Measurements from ENCODE around the gene CERK. TPM values are rescaled to one million over a fixed set of nuclear protein-coding genes. Genes with fewer than 3 reads are reported as not detected.
"Not testable (repeated sequence)": the region's sequence is repeated elsewhere in the genome, so short reads cannot be mapped to it uniquely, and the experiment has no call there.

The CERK gene
- polyA plus RNA-seq, 3 donors: 14.7 to 27.2 (median 18.6) TPM

GRCh38 chr22:46648225-46648820 lies 89.7 kb downstream of the CERK start:
- H3K27ac ChIP-seq (ENCODE audit: low read depth, low read length): not testable (repeated sequence)
- 94 to 98% (median 98%) methylated on average over 2 of the region's 2 CpGs for WGBS, 3 donors

GRCh38 chr22:46646531-46647215 lies 91.4 kb downstream of the CERK start:
- 79 to 91% (median 83%) methylated on average over 10 of the region's 10 CpGs for WGBS, 3 donors
- no peak overlapping the region for H3K27ac ChIP-seq (ENCODE audit: low read depth, low read length)

- WGBS, 3 donors: 90 to 92% (median 91%) methylated on average over 5 of the region's 5 CpGs
- H3K27ac ChIP-seq (ENCODE audit: low read depth, low read length): not testable (repeated sequence)
These were observed 95.1 kb downstream of the CERK start for GRCh38 chr22:46642840-46643480.

GRCh38 chr22:46641811-46642266 lies 96.2 kb downstream of the CERK start:
- 77 to 84% (median 78%) methylated on average over 7 of the region's 7 CpGs for WGBS, 3 donors
- H3K27ac ChIP-seq (ENCODE audit: low read depth, low read length): no peak overlapping the region

GRCh38 chr22:46640293-46641055 lies 97.6 kb downstream of the CERK start:
- WGBS, 3 donors: 61 to 83% (median 79%) methylated on average over 24 of the region's 24 CpGs

GRCh38 chr22:46639843-46640242 lies 98.2 kb downstream of the CERK start:
- 92 to 96% (median 94%) methylated on average over 11 of the region's 11 CpGs for WGBS, 3 donors
- no peak overlapping the region for H3K27ac ChIP-seq (ENCODE audit: low read depth, low read length)

More at GRCh38 chr22:46640293-46641055, 97.6 kb downstream of the CERK start:
- H3K27ac ChIP-seq (ENCODE audit: low read depth, low read length): no peak overlapping the region

GRCh38 chr22:46638601-46639431 lies 99.2 kb downstream of the CERK start:
- WGBS, 3 donors: 50 to 70% (median 67%) methylated on average over 18 of the region's 18 CpGs
- H3K27ac ChIP-seq (ENCODE audit: low read depth, low read length): no peak overlapping the region

GRCh38 chr22:46637711-46638600 lies 100.1 kb downstream of the CERK start:
- 78 to 89% (median 85%) methylated on average over 21 of the region's 21 CpGs for WGBS, 3 donors
- no peak overlapping the region for H3K27ac ChIP-seq (ENCODE audit: low read depth, low read length)

- WGBS, 3 donors: 84 to 90% (median 87%) methylated on average over 27 to 29 of the region's 29 CpGs
These were observed 101.6 kb downstream of the CERK start for GRCh38 chr22:46636221-46637002.

GRCh38 chr22:46635756-46636155 lies 102.3 kb downstream of the CERK start:
- 74 to 87% (median 76%) methylated on average over 10 to 11 of the region's 11 CpGs for WGBS, 3 donors
- no peak overlapping the region for H3K27ac ChIP-seq (ENCODE audit: low read depth, low read length)

More at GRCh38 chr22:46636221-46637002, 101.6 kb downstream of the CERK start:
- no peak overlapping the region for H3K27ac ChIP-seq (ENCODE audit: low read depth, low read length)

- WGBS, 3 donors: 39 to 61% (median 57%) methylated on average over 14 to 27 of the region's 30 CpGs
- not testable (repeated sequence) for H3K27ac ChIP-seq (ENCODE audit: low read depth, low read length)
These were observed 102.9 kb downstream of the CERK start for GRCh38 chr22:46634973-46635685.

Other genes starting within 250 kb of the CERK start
- 1 to 10 TPM in 2 of 3 donors, under 1 TPM in 1; 0.61 to 1.9 (median 1.2) TPM for gene CELSR1, start 200.6 kb downstream of the CERK start, polyA plus RNA-seq
- 10 to 100 TPM; 12.0 to 23.9 (median 12.1) TPM for gene GRAMD4, start 117.9 kb downstream of the CERK start, polyA plus RNA-seq
- 10 to 100 TPM; 13.3 to 16.7 (median 15.4) TPM for gene TBC1D22A, start 24.4 kb upstream of the CERK start, polyA plus RNA-seq

Data from adipose tissue (tissue), 3 donors.